GOT3 (cell line): ENCODE data around the gene CUEDC2.

Experiments used
- DNase-seq: peaks from one replicate; lab custom pipeline; 2025; ENCODE audit warnings: mixed read lengths; lab: John Stamatoyannopoulos, UW

Gene CUEDC2

GRCh38 chr10:102432162-102432950 lies at the start of gene CUEDC2:
Gene CUEDC2 (minus strand): TSS chr10:102432574. CDS start chr10:102425188, 7,386 bp downstream.
- DNase-seq: peak; percentile 84

GRCh38 chr10:102480396-102480795 lies 48.0 kb upstream of the CUEDC2 start:
- no peak for DNase-seq

DNA sequence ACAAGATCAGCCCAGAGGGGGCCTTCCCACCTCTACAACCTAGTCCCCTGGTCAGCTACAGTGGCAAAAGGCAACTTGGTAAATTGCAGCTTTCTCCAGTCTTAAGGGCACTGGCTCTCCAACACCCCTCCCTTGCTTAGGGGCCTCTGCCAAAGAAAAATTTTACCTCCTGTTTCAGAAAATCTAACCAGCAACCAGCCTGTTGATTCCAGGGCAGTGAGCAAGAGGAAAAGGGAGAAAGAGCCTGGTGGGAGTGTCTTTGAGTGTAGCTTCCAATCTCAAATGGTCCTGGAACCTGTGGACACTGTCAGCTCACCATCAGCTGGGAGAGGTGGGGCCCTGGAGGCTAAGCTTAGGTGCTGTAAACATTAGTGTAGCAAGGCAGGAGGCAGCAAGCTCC lies 47.3 kb upstream of the CUEDC2 start:
- DNase-seq: no peak

GRCh38 chr10:102476466-102477141 lies 44.2 kb upstream of the CUEDC2 start:
- DNase-seq: no peak

GRCh38 chr10:102475451-102476040 lies 43.2 kb upstream of the CUEDC2 start:
- DNase-seq: no peak

- no peak for DNase-seq
Observed at GRCh38 chr10:102473445-102474331, 41.3 kb upstream of the CUEDC2 start.

- no peak for DNase-seq
Observed at GRCh38 chr10:102470579-102471546, 38.5 kb upstream of the CUEDC2 start.

- DNase-seq: no peak
Observed at GRCh38 chr10:102468683-102469082, 36.3 kb upstream of the CUEDC2 start.

DNA sequence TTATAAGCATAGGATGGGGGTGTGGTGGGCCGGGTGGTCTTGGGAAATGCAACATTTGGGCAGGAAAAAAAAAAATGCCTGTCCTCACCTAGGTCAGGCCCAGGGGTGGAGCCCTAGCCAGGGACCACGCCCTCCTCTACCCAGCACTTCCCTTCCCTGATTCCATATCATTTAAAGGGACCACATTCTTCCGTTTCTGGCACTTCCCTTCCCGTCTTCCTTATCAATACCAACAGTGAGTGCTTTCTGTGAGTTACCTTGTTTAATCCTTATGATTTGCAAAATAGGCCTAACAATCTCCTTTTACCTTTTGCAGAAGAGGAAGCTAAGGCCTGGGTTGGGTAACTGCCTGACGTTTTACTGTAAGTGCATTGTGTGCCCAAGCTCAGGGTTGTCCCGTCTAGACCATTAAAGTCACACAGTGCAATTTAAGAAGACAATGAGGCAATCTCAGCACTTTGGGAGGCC lies 35.6 kb upstream of the CUEDC2 start:
- no peak for DNase-seq

DNA sequence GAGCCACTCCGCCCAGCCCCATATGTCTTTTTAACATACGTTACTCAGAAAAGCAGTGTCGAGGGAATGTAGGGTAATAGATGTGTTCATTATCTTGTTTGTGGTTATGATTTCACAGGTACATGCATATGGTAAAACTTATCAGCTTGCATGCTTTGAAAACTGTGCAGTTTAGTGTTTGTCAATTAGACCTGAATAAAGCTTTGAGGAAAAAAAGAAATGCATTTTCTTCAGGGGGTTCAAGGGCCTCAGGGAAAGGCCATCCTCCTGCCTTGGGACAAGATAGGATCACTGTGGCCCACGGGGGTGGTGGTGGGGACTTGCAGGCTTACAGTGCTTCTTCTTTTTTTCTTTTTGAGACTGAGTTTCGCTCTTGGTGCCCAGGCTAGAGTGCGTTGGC lies 34.9 kb upstream of the CUEDC2 start:
- DNase-seq: no peak

- DNase-seq: no peak
Observed at GRCh38 chr10:102465466-102465865, 33.1 kb upstream of the CUEDC2 start.

- no peak for DNase-seq
Observed at GRCh38 chr10:102463983-102464382, 31.6 kb upstream of the CUEDC2 start.

- DNase-seq: no peak
Observed at GRCh38 chr10:102462512-102463054, 30.2 kb upstream of the CUEDC2 start.

GRCh38 chr10:102461187-102462054 lies 29.0 kb upstream of the CUEDC2 start:
- DNase-seq: peak; percentile 34

- DNase-seq: no peak
Observed at GRCh38 chr10:102460836-102461186, 28.4 kb upstream of the CUEDC2 start.

DNA sequence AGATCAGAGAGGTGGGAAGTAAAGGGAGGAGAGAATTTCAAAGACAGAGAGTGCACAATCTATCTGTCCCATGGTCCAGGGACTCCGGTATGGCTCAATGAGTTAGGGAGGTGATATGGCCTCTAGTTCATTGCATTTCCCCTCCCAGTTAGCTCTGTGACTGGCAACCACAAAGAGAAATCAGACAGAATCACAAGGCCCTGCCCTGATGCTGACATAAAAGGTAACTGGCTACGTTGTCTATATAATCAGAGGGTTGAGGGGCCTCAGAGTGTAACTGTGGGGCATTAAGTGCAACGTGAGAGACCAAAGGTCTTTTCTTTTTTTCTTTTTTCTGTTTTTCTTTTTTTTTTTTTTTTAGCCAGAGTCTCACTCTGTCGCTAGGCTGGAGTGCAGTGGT lies 26.3 kb upstream of the CUEDC2 start:
- no peak for DNase-seq

DNA sequence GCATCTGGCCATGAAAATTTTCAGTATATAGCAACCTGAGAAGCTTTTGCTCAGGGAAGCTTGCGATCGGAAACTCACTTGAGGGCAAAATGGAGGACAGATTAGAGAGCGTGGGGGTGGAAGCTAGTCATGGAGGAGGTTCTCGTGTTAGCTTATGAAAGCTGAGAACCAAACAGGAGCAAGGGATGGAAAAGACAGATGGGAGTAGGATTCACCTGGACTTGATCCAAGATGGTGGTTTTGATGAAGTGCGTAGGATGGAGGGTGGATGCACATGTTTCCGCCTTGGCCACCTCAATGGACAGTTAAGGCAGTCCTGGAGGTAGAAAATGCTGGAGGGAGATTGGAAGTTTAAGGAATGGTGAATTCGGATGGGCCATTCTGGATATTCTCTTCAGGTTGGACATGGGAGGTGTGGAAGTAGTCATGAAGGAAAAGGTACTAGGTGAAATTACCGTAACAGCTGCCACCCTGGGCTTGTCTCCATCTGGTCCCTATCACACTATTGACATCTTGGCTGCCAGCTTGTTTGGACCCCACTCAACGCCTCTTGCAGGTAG lies 25.3 kb upstream of the CUEDC2 start:
- DNase-seq: no peak

- DNase-seq: no peak
Observed at GRCh38 chr10:102455893-102456471, 23.6 kb upstream of the CUEDC2 start.
